B cell (primary cell): ENCODE data around the gene VKORC1L1. TPM values are rescaled to one million over a fixed set of nuclear protein-coding genes. Genes with fewer than 3 reads are reported as not detected.

Source experiments
- ATAC-seq: fragments of 200-7000 bp; cut with Tn5 transposase; one replicate; pipeline ENCODE4 v1.10.0; 2021; ENCODE audit warnings: low read depth, mild to moderate bottlenecking, moderate number of reproducible peaks, moderate library complexity
- CTCF ChIA-PET: fragments of 350-600 bp; sonication (Branson Sonifier 250); formaldehyde crosslinking; loops from one replicate; lab custom pipeline; 2021; ENCODE audit warnings: antibody characterized with exemption, inconsistent platforms; lab: Charles Lee
- POLR2A ChIA-PET: fragments of 350-600 bp; sonication (Branson Sonifier 250); formaldehyde crosslinking; loops from one replicate; lab custom pipeline; 2021; ENCODE audit warnings: antibody characterized with exemption; lab: Charles Lee
- DNase-seq: peaks from one replicate; pipeline ENCODE4 v3.0.0; 2013
- H2AFZ ChIP-seq: 2 replicates; pipeline ENCODE4 v1.6.1; 2012; ENCODE audit warnings: mild to moderate bottlenecking, low read depth, low read length; ENCODE audit not compliant: insufficient read depth, poor library complexity, severe bottlenecking
- H3K27ac ChIP-seq, 2 donors: 1 replicate in 1 of 2; 2 replicates in 1 of 2; pipeline ENCODE4 v1.5.1; 2012 to 2013; ENCODE audit warnings: low read length in 2 of 2, mild to moderate bottlenecking in 2 of 2, moderate library complexity in 1 of 2
- H3K27me3 ChIP-seq, 4 experiments: fragments of 200-600 bp in 1 of 4; sonication (generic) in 1 of 4; replicated peaks in 1 of 4; 1 replicate in 2 of 4; 2 replicates in 2 of 4; pipeline versions ENCODE4 v1.6.1 to v1.7.0; 2013 to 2016; ENCODE audit warnings: low read length in 3 of 4, mild to moderate bottlenecking in 2 of 4, mixed read lengths in 1 of 4, moderate library complexity in 1 of 4; ENCODE audit not compliant: insufficient read depth in 4 of 4, control insufficient read depth in 3 of 4; ENCODE audit errors: control extremely low read depth in 1 of 4
- H3K36me3 ChIP-seq, 2 experiments: replicated peaks in 1 of 2; 1 replicate in 1 of 2; 2 replicates in 1 of 2; pipeline versions ENCODE4 v1.6.1 to v1.7.1; 2013; ENCODE audit warnings: low read length in 1 of 2; ENCODE audit not compliant: insufficient read depth in 2 of 2, control insufficient read depth in 1 of 2; ENCODE audit errors: control extremely low read depth in 1 of 2, extremely low read depth in 1 of 2
- H3K4me1 ChIP-seq, 2 donors: fragments of 200-600 bp in 1 of 2; sonication (generic) in 1 of 2; 1 replicate in 1 of 2; 2 replicates in 1 of 2; pipeline versions ENCODE4 v1.5.1 to v1.6.1; 2013 to 2017; ENCODE audit warnings: low read length in 2 of 2; ENCODE audit not compliant: control insufficient read depth in 2 of 2, insufficient read depth in 2 of 2
- H3K4me2 ChIP-seq: replicated peaks from 2 replicates; pipeline ENCODE3; 2012; ENCODE audit warnings: mild to moderate bottlenecking, low read depth, low read length; ENCODE audit not compliant: poor library complexity, severe bottlenecking
- H3K4me3 ChIP-seq, 5 experiments: fragments of 200-600 bp in 1 of 5; sonication (generic) in 1 of 5; 1 replicate in 3 of 5; 2 replicates in 2 of 5; pipeline versions ENCODE4 v1.5.1 to v1.7.0; 2011 to 2016; ENCODE audit warnings: low read length in 4 of 5, mild to moderate bottlenecking in 4 of 5, low read depth in 2 of 5, control low read depth in 1 of 5, moderate library complexity in 1 of 5; ENCODE audit not compliant: insufficient read depth in 1 of 5; ENCODE audit errors: control extremely low read depth in 1 of 5, extremely low read depth in 1 of 5
- H3K79me2 ChIP-seq: fragments of 200-600 bp; sonication (generic); one replicate; pipeline ENCODE4 v1.6.0; 2016; ENCODE audit warnings: low read length; ENCODE audit not compliant: control insufficient read depth, insufficient read depth
- H3K9ac ChIP-seq: fragments of 200-600 bp; sonication (generic); 2 replicates; pipeline ENCODE4 v1.6.1; 2017; ENCODE audit warnings: mild to moderate bottlenecking, low read length, moderate library complexity
- H3K9me3 ChIP-seq, 3 donors: one replicate each; pipeline versions ENCODE4 v1.6.1 to v1.7.1; 2013; ENCODE audit warnings: low read length in 2 of 3; ENCODE audit not compliant: control insufficient read depth in 2 of 3, insufficient read depth in 1 of 3; ENCODE audit errors: control extremely low read depth in 1 of 3
- H4K20me1 ChIP-seq: 2 replicates; pipeline ENCODE4 v1.6.0; 2012; ENCODE audit warnings: mild to moderate bottlenecking, low read length; ENCODE audit not compliant: insufficient read depth, control insufficient read depth, poor library complexity, severe bottlenecking
- H3K27ac Mint-ChIP-seq: one replicate; pipeline ENCODE4 v1.8.0; 2021; ENCODE audit warnings: mixed read lengths
- H3K27me3 Mint-ChIP-seq: one replicate; pipeline ENCODE4 v1.8.0; 2021; ENCODE audit warnings: mixed read lengths
- H3K4me1 Mint-ChIP-seq: one replicate; pipeline ENCODE4 v1.8.0; 2021; ENCODE audit warnings: mixed read lengths
- H3K4me3 Mint-ChIP-seq: one replicate; pipeline ENCODE4 v1.8.0; 2021; ENCODE audit warnings: mixed read lengths
- H3K9me3 Mint-ChIP-seq: one replicate; pipeline ENCODE4 v1.8.0; 2022; ENCODE audit warnings: mixed read lengths; ENCODE audit not compliant: insufficient read depth
- EZH2 ChIP-seq: IDR thresholded peaks from 2 replicates; pipeline ENCODE4 v1.6.1; 2012; ENCODE audit warnings: borderline replicate concordance, low read depth, mild to moderate bottlenecking, moderate library complexity, low read length; ENCODE audit not compliant: insufficient read depth, poor library complexity, severe bottlenecking
- WGBS: methylation state at CpG from one replicate; pipeline ENCODE4 v1.1.5; 2013; ENCODE audit warnings: missing lambda C conversion rate; ENCODE audit not compliant: insufficient coverage; 5-methylcytosine and 5-hydroxymethylcytosine counted together
- intact Hi-C: fragments of 100-400 bp; cut with micrococcal nuclease; formaldehyde crosslinking; loops from one replicate; pipeline ENCODE4 v1.10.0; 2022
- polyA plus RNA-seq: library from polyadenylated mRNA; depleted of rRNA; stranded (reverse); fragments of >200 nt; gene quantifications from 2 replicates; pipeline ENCODE4 v1.2.3, GENCODE V29; 2012
- total RNA-seq, 2 donors: library from RNA; stranded (reverse); fragments of 120-200 nt in 1 of 2; gene quantifications; 1 replicate in 1 of 2; 2 replicates in 1 of 2; pipeline versions ENCODE4 v1.2.3 to v1.2.4, GENCODE V29; 2013 to 2022
- TF ChIP-seq, protein P1 (sequence below): fragments of 200-600 bp; IDR thresholded peaks from one replicate; pipeline ENCODE4 v1.8.0; 2022; ENCODE audit warnings: antibody characterized with exemption, mild to moderate bottlenecking

Gene VKORC1L1
- total and polyA plus RNA-seq, 2 donors (not counting 1 experiment from before 2014, with no cell fraction given) = 2.2 to 8.1 TPM

DNA sequence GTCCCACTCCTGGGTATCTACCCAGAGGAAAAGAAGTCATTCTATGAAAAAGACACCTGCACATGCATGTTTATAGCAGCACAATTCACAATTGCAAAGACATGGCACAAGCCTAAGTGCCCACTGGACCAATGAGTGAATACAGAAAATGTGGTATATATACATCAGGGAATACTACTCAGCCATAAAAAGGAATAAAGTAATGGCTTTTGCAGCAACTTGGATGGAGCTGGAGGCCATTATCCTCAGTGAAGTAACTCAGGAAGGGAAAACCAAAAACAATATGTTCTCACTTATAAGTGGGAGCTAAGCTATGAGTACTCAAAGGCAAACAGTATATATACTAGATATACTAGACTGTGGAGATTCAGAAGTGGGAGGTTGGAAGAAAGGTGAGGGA, 53.7 kb downstream of the VKORC1L1 start:
- Mint-ChIP-seq H3K9me3 (no peaks in the 10 kb centered on the region), H3K27me3 (no peaks in the 10 kb centered on the region), H3K27ac (no peak overlapping the region), H3K4me3 (no peak overlapping the region), H3K4me1 (peaks cover 6% of the 10 kb centered on the region)
- Histone ChIP-seq H2AFZ (no peak overlapping the region), H3K27ac (no peak overlapping the region), H3K36me3 (peaks cover 0 to 3% of the 10 kb centered on the region in 2 experiments), H3K27me3 (no peaks in the 10 kb centered on the region), H3K9ac (no peak overlapping the region), H4K20me1 (peaks cover 7% of the 10 kb centered on the region), H3K4me1 (no peaks in the 10 kb centered on the region), H3K4me3 (no peak overlapping the region), H3K4me2 (no peak overlapping the region), H3K9me3 (no peaks in the 10 kb centered on the region), H3K79me2 (peaks cover 50% of the 10 kb centered on the region)
- DNase-seq (no peak), ATAC-seq (no peak)
- intact Hi-C loops = no loop called here
- POLR2A ChIA-PET = no interaction called here
- CTCF ChIA-PET = no interaction called here
- TF ChIP-seq, protein P1, sequence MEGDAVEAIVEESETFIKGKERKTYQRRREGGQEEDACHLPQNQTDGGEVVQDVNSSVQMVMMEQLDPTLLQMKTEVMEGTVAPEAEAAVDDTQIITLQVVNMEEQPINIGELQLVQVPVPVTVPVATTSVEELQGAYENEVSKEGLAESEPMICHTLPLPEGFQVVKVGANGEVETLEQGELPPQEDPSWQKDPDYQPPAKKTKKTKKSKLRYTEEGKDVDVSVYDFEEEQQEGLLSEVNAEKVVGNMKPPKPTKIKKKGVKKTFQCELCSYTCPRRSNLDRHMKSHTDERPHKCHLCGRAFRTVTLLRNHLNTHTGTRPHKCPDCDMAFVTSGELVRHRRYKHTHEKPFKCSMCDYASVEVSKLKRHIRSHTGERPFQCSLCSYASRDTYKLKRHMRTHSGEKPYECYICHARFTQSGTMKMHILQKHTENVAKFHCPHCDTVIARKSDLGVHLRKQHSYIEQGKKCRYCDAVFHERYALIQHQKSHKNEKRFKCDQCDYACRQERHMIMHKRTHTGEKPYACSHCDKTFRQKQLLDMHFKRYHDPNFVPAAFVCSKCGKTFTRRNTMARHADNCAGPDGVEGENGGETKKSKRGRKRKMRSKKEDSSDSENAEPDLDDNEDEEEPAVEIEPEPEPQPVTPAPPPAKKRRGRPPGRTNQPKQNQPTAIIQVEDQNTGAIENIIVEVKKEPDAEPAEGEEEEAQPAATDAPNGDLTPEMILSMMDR = no peak
- TF ChIP-seq EZH2 = no peak

GRCh38 chr7:65927489-65928448, 54.9 kb downstream of the VKORC1L1 start:
- no peaks in the 10 kb centered on the region for H3K27me3 Mint-ChIP-seq
- no peak overlapping the region for H3K4me3 ChIP-seq
- ChIA-PET POLR2A (no interaction called here), CTCF (no interaction called here)
- 100% methylated on average over 2 of the region's 6 CpGs for WGBS
- no peaks in the 10 kb centered on the region for H3K4me1 ChIP-seq
- no peak overlapping the region for H3K4me3 Mint-ChIP-seq
- DNase-seq = no peak
- H3K9me3 Mint-ChIP-seq = no peaks in the 10 kb centered on the region
- no peak overlapping the region for H2AFZ ChIP-seq
- intact Hi-C loops = no loop called here
- H4K20me1 ChIP-seq = peaks cover 7% of the 10 kb centered on the region
- no peaks in the 10 kb centered on the region for H3K27me3 ChIP-seq
- H3K36me3 ChIP-seq = peaks cover 0 to 3% of the 10 kb centered on the region in 2 experiments
- H3K9ac ChIP-seq = no peak overlapping the region
- ATAC-seq = no peak
- H3K79me2 ChIP-seq = peaks cover 51% of the 10 kb centered on the region
- no peaks in the 10 kb centered on the region for H3K9me3 ChIP-seq
- no peak overlapping the region for H3K27ac Mint-ChIP-seq
- H3K27ac ChIP-seq = no peak overlapping the region
- peaks cover 8% of the 10 kb centered on the region for H3K4me1 Mint-ChIP-seq
- no peak for TF ChIP-seq EZH2
- TF ChIP-seq, protein P1 = no peak
- H3K4me2 ChIP-seq = no peak overlapping the region
